ENCODE measurements around the gene HOXD8.

- no peak for TF ChIP-seq POLR2AphosphoS5 (IDR thresholded peaks at IDR 0.05; ENCODE audit: low read depth, low read length)
- TF ChIP-seq, protein P1, sequence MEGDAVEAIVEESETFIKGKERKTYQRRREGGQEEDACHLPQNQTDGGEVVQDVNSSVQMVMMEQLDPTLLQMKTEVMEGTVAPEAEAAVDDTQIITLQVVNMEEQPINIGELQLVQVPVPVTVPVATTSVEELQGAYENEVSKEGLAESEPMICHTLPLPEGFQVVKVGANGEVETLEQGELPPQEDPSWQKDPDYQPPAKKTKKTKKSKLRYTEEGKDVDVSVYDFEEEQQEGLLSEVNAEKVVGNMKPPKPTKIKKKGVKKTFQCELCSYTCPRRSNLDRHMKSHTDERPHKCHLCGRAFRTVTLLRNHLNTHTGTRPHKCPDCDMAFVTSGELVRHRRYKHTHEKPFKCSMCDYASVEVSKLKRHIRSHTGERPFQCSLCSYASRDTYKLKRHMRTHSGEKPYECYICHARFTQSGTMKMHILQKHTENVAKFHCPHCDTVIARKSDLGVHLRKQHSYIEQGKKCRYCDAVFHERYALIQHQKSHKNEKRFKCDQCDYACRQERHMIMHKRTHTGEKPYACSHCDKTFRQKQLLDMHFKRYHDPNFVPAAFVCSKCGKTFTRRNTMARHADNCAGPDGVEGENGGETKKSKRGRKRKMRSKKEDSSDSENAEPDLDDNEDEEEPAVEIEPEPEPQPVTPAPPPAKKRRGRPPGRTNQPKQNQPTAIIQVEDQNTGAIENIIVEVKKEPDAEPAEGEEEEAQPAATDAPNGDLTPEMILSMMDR (IDR thresholded peaks at IDR 0.05): no peak
- TF ChIP-seq, protein P2, sequence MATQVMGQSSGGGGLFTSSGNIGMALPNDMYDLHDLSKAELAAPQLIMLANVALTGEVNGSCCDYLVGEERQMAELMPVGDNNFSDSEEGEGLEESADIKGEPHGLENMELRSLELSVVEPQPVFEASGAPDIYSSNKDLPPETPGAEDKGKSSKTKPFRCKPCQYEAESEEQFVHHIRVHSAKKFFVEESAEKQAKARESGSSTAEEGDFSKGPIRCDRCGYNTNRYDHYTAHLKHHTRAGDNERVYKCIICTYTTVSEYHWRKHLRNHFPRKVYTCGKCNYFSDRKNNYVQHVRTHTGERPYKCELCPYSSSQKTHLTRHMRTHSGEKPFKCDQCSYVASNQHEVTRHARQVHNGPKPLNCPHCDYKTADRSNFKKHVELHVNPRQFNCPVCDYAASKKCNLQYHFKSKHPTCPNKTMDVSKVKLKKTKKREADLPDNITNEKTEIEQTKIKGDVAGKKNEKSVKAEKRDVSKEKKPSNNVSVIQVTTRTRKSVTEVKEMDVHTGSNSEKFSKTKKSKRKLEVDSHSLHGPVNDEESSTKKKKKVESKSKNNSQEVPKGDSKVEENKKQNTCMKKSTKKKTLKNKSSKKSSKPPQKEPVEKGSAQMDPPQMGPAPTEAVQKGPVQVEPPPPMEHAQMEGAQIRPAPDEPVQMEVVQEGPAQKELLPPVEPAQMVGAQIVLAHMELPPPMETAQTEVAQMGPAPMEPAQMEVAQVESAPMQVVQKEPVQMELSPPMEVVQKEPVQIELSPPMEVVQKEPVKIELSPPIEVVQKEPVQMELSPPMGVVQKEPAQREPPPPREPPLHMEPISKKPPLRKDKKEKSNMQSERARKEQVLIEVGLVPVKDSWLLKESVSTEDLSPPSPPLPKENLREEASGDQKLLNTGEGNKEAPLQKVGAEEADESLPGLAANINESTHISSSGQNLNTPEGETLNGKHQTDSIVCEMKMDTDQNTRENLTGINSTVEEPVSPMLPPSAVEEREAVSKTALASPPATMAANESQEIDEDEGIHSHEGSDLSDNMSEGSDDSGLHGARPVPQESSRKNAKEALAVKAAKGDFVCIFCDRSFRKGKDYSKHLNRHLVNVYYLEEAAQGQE (IDR thresholded peaks at IDR 0.05; ENCODE audit: insufficient read depth in 1 of 2, low read depth in 2 of 2, low read length in 1 of 2): no peak
- TF ChIP-seq SIN3A (IDR thresholded peaks at IDR 0.05; ENCODE audit: borderline replicate concordance, insufficient read depth, low read depth, low read length): no peak
These were observed 4.5 kb downstream of the HOXD8 start for GRCh38 chr2:176134035-176134434.
